MCF 10A (cell line): Measurements from ENCODE around the gene SLC6A9. TPM values are rescaled to one million over a fixed set of nuclear protein-coding genes. Genes with fewer than 3 reads are reported as not detected.

Source experiments
- BruUV-seq: library from RNA; stranded (reverse); fragments of 400-500 nt; replicated peaks from 2 replicates; lab custom pipeline; 2021; lab: Mats Ljungman, UMichigan
- CTCF ChIA-PET: fragments of 300-600 bp; sonication (Branson Sonifier 250); formaldehyde crosslinking; extraction: SDS; loops from one replicate; lab custom pipeline; 2021; ENCODE audit warnings: antibody characterized with exemption, inconsistent platforms; lab: Yijun Ruan, JAX
- POLR2A ChIA-PET: fragments of 300-600, 350-650 bp; sonication (Branson Sonifier 250); formaldehyde crosslinking; extraction: SDS; loops from one replicate; lab custom pipeline; 2020; ENCODE audit warnings: antibody characterized with exemption, inconsistent platforms; lab: Yijun Ruan, JAX
- DNase-seq: peaks from one replicate; pipeline ENCODE4 v3.0.0-alpha.2; 2018; ENCODE audit not compliant: unreplicated experiment
- H3K27ac Mint-ChIP-seq: one replicate; pipeline ENCODE4 v1.8.0; 2022; ENCODE audit warnings: mild to moderate bottlenecking, low read depth, mixed read lengths; ENCODE audit not compliant: unreplicated experiment
- H3K27me3 Mint-ChIP-seq: one replicate; pipeline ENCODE4 v1.8.0; 2022; ENCODE audit warnings: mixed read lengths; ENCODE audit not compliant: insufficient read depth, unreplicated experiment
- H3K36me3 Mint-ChIP-seq: one replicate; pipeline ENCODE4 v1.8.0; 2022; ENCODE audit warnings: mild to moderate bottlenecking, moderate library complexity, mixed read lengths; ENCODE audit not compliant: insufficient read depth, unreplicated experiment
- H3K4me1 Mint-ChIP-seq: one replicate; pipeline ENCODE4 v1.8.0; 2022; ENCODE audit warnings: mixed read lengths; ENCODE audit not compliant: insufficient read depth, unreplicated experiment
- H3K4me3 Mint-ChIP-seq: one replicate; pipeline ENCODE4 v1.8.0; 2022; ENCODE audit warnings: mild to moderate bottlenecking, moderate library complexity, mixed read lengths; ENCODE audit not compliant: unreplicated experiment
- H3K9me3 Mint-ChIP-seq: one replicate; pipeline ENCODE4 v1.8.0; 2022; ENCODE audit warnings: mixed read lengths; ENCODE audit not compliant: unreplicated experiment
- intact Hi-C: fragments of 100-400 bp; cut with micrococcal nuclease; formaldehyde crosslinking; loops from 2 replicates; pipeline ENCODE4 v1.14.1; 2022
- total RNA-seq: library from RNA; stranded (reverse); gene quantifications from 2 replicates; pipeline ENCODE4 v1.2.3, GENCODE V29; 2022
- TF ChIP-seq, protein P1 (sequence below): fragments of 200-600 bp; IDR thresholded peaks from one replicate; pipeline ENCODE4 v1.8.0; 2022; ENCODE audit warnings: antibody characterized with exemption, mild to moderate bottlenecking; ENCODE audit not compliant: unreplicated experiment

The SLC6A9 gene
- total RNA-seq, 1 experiment from 2014 or later = 64.9 TPM

DNA sequence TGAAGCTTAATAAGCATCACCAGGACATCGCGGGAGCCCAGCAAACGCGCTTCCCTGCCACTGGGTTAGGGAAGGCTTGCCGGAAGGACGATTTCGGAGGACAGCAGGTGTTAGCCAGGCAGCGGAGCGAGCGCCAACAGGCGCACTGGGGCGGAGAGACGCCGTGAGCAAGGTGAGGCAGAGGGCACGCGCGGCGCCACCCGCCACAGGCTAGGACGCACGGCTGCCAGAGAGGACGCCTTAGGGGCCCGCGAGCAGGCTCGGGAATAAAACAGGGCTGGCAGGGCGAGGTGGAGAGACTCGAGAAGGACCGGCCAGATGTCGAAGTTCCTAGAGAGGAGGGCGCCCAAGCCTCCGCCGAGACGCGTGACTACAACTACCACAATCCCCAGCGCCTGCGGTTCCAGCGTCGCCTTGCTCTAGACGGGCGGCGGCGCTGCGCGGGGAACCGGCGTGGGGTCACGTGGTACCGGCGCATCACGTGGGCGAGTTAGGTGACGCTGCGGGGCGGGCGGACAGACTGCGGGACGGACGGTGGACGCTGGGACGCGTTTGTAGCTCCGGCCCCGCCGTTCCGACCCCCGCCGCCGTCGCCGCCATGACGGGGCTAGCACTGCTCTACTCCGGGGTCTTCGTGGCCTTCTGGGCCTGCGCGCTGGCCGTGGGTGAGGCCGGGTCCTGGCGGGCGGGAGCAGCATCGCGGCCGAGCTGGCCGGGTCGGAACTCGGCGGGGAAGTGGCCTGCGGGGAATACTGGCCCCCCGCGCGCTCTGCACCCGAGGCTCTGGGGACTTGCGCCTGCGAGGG, 56.6 kb downstream of the SLC6A9 start, which contains the start of gene ATP6V0B:
TSS of gene ATP6V0B (plus strand) at position 518 of the 806 bp plus-strand sequence. CDS start at position 599, 81 bp downstream.
- no TSS peak for BruUV-seq
- intact Hi-C loops = loop anchor here (5.0 kb wide), 1 partner anchor 447 kb away; no protein-coding TSS in a partner anchor
- POLR2A ChIA-PET = interaction anchor here (0.6 to 3.3 kb wide), 27 partner anchors 10 to 829 kb away, joined by 3 to 30 read pairs (median 4); partner anchors contain the start of genes ARMH1, CCDC24, IPO13 and KDM4A

DNA sequence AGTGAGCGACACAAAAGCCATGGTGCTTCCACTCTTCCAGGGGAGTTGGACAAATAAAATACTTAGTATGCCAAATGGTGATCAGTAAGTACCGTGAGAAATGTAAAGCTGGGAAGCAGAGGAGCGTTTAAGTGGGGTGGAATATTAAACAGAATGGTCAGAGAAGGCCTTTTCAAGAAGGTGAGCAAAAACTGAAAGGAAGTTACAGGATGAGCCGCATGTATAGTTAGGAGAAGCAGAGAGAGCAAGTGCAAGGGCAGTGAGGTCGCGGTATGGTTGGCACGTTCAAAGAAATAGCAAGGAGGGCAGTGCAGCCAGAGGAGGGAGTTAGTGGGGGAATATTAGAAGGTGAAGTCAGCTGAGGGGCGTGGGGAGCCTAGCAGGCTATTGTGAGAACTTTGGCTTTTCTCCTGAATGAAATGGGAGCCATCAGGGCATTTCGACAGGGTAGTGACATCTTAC, 57.2 kb downstream of the SLC6A9 start:
- intact Hi-C loops = no loop called here
- TF ChIP-seq, protein P1, sequence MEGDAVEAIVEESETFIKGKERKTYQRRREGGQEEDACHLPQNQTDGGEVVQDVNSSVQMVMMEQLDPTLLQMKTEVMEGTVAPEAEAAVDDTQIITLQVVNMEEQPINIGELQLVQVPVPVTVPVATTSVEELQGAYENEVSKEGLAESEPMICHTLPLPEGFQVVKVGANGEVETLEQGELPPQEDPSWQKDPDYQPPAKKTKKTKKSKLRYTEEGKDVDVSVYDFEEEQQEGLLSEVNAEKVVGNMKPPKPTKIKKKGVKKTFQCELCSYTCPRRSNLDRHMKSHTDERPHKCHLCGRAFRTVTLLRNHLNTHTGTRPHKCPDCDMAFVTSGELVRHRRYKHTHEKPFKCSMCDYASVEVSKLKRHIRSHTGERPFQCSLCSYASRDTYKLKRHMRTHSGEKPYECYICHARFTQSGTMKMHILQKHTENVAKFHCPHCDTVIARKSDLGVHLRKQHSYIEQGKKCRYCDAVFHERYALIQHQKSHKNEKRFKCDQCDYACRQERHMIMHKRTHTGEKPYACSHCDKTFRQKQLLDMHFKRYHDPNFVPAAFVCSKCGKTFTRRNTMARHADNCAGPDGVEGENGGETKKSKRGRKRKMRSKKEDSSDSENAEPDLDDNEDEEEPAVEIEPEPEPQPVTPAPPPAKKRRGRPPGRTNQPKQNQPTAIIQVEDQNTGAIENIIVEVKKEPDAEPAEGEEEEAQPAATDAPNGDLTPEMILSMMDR = no peak
- no peaks in the 10 kb centered on the region for H3K27me3 Mint-ChIP-seq
- H3K9me3 Mint-ChIP-seq = no peaks in the 10 kb centered on the region
- H3K27ac Mint-ChIP-seq = peak overlapping the region; percentile 94
- H3K4me3 Mint-ChIP-seq = peak overlapping the region; percentile 94
- BruUV-seq = no TSS peak
- POLR2A ChIA-PET = interaction anchor here (0.6 to 3.3 kb wide), 15 partner anchors 10 to 396 kb away, joined by 3 to 30 read pairs (median 4); partner anchors contain the start of genes CCDC24, IPO13, KDM4A and SLC6A9
- H3K36me3 Mint-ChIP-seq = peaks cover 29% of the 10 kb centered on the region
- CTCF ChIA-PET = interaction anchor here (0.6 to 1.2 kb wide), 2 partner anchors 31 to 441 kb away, joined by 3 read pairs; no protein-coding TSS in a partner anchor
- peaks cover 35% of the 10 kb centered on the region for H3K4me1 Mint-ChIP-seq
- DNase-seq = no peak

More for the DNA sequence above, 56.6 kb downstream of the SLC6A9 start, which contains the start of gene ATP6V0B:
- peak within 1 kb of the TSS; percentile 94 for H3K4me3 Mint-ChIP-seq
- no peaks in the 10 kb centered on the region for H3K9me3 Mint-ChIP-seq
- DNase-seq = peak; percentile 95
- TF ChIP-seq, protein P1 = no peak
- peak within 1 kb of the TSS; percentile 94 for H3K27ac Mint-ChIP-seq
- H3K36me3 Mint-ChIP-seq = peaks cover 29% of the 10 kb centered on the region
- H3K27me3 Mint-ChIP-seq = no peaks in the 10 kb centered on the region
- CTCF ChIA-PET = interaction anchor here (0.6 to 1.4 kb wide), 8 partner anchors 10 to 756 kb away, joined by 3 to 4 read pairs (median 3); no protein-coding TSS in a partner anchor
- H3K4me1 Mint-ChIP-seq = peaks cover 35% of the 10 kb centered on the region

DNA sequence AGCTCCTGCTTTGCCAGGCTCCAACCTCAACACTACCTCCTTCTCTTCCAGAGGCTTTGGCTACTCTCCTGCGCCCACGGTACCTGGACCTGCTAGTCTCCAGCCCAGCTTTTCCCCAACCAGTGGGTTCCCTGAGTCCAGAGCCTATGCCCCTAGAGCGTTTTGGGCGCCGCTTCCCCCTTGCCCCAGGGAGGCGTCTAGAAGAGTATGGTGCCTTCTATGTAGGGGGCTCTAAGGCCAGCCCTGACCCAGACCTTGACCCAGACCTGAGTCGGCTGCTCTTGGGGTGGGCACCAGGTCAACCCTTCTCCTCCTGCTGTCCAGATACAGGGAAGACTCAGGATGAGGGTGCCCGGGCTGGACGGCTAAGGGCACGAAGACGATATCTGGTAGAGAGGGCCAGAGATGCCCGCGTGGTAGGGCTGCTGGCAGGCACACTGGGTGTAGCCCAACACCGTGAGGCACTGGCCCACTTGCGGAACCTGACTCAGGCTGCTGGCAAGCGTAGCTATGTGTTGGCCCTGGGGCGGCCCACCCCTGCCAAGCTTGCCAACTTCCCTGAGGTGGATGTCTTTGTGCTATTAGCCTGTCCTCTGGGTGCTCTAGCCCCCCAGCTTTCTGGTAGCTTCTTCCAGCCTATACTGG, 59.8 kb downstream of the SLC6A9 start:
- no TSS peak for BruUV-seq
- no peak overlapping the region for H3K27ac Mint-ChIP-seq
- intact Hi-C loops = no loop called here
- DNase-seq = no peak
- peaks cover 11% of the 10 kb centered on the region for H3K4me1 Mint-ChIP-seq
- H3K9me3 Mint-ChIP-seq = no peaks in the 10 kb centered on the region
- H3K36me3 Mint-ChIP-seq = peaks cover 16% of the 10 kb centered on the region
- POLR2A ChIA-PET = interaction anchor here (1.0 to 3.9 kb wide), 2 partner anchors 24 to 322 kb away, joined by 4 to 28 read pairs; partner anchors contain the start of genes IPO13 and KDM4A
- CTCF ChIA-PET = interaction anchor here (0.9 to 2.6 kb wide), 6 partner anchors 23 to 208 kb away, joined by 3 to 9 read pairs (median 6); no protein-coding TSS in a partner anchor
- H3K27me3 Mint-ChIP-seq = no peaks in the 10 kb centered on the region
- TF ChIP-seq, protein P1 = no peak
- peak overlapping the region; percentile 98 for H3K4me3 Mint-ChIP-seq
